Measurements from ENCODE around the gene UNC119B.

DNA sequence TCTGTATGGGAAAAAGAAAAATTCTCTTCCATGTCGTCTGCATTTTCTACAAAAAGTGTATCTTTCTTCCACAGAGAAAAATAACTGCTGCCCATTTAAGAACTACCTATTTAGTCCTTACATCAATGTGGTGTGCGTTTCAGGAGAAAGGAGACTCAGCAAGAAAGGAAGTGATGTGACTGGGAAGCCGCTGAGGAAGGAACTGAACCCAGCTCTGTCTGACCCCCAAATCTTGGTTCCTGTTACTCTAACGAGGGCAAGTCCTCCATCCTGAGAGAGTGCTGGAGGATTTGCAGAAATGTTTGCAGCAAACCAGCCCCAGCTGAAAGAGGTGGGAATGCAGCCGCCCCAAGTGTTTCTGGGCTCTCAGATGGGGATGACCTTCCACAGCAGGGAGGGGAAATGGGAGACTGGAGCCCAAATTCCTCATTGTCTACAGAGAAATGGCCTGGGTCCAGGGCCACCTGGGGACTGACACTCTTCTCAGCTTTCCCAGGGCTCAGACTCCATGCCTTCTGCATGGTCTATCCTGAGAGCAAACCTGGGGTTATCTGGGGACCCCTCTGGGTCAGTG is 30.0 kb upstream of the UNC119B start:
- TF ChIP-seq, protein P1, sequence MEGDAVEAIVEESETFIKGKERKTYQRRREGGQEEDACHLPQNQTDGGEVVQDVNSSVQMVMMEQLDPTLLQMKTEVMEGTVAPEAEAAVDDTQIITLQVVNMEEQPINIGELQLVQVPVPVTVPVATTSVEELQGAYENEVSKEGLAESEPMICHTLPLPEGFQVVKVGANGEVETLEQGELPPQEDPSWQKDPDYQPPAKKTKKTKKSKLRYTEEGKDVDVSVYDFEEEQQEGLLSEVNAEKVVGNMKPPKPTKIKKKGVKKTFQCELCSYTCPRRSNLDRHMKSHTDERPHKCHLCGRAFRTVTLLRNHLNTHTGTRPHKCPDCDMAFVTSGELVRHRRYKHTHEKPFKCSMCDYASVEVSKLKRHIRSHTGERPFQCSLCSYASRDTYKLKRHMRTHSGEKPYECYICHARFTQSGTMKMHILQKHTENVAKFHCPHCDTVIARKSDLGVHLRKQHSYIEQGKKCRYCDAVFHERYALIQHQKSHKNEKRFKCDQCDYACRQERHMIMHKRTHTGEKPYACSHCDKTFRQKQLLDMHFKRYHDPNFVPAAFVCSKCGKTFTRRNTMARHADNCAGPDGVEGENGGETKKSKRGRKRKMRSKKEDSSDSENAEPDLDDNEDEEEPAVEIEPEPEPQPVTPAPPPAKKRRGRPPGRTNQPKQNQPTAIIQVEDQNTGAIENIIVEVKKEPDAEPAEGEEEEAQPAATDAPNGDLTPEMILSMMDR (IDR thresholded peaks at IDR 0.05; ENCODE audit: low read length) = no peak
- TF ChIP-seq EZH2phosphoT487 (IDR thresholded peaks at IDR 0.05; ENCODE audit: low read length) = no peak
